ENCODE results near the gene STAG1.

STAG1 gene

GRCh38 chr3:136327671-136328070 lies 424.5 kb downstream of the STAG1 start:
- DNase-seq (ENCODE audit: low spot score) = no peak

- no peak for DNase-seq (ENCODE audit: low spot score)
These were observed 425.9 kb downstream of the STAG1 start for GRCh38 chr3:136326316-136326715.

DNA sequence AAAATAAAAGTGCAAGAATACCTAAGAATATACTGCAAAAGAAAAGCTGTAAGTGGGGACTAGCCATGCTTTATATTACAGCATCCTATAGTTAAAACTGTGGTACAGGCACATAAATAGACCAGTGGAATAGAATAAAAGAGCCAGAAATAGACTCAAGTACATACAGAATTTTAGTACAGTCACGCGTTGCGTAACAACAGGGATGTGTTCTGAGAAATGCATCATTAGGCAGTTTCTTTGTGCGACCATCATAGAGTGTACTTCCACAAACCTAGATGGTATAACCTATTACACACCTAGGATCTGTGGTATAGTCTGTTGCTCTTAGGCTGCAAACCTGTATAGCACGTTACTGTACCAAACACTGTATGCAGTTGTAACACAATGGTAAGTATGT lies 440.2 kb downstream of the STAG1 start:
- no peak for DNase-seq (ENCODE audit: low spot score)

GRCh38 chr3:136311261-136311660 lies 440.9 kb downstream of the STAG1 start:
- no peak for DNase-seq (ENCODE audit: low spot score)

DNA sequence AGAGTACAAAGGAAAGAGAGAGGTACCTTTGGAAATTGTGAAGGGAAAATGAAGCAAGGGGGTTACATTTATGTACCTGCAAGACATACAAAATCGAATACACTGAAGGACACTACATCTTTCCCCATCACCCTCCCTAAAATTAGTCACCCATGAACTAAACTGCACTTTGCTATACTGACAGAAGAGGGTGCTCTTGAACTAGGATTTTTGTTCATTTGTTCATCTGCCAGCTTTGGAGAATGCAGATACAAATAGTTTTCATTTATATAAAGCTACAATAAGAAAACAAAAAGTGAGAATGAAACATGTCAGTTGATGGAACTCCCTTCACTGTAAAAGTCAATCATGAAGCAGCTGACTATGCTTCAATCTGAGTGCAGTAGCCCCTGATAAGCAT lies 446.3 kb downstream of the STAG1 start:
- DNase-seq (ENCODE audit: low spot score) = no peak

GRCh38 chr3:136300444-136300843 lies 451.7 kb downstream of the STAG1 start:
- no peak for DNase-seq (ENCODE audit: low spot score)

DNA sequence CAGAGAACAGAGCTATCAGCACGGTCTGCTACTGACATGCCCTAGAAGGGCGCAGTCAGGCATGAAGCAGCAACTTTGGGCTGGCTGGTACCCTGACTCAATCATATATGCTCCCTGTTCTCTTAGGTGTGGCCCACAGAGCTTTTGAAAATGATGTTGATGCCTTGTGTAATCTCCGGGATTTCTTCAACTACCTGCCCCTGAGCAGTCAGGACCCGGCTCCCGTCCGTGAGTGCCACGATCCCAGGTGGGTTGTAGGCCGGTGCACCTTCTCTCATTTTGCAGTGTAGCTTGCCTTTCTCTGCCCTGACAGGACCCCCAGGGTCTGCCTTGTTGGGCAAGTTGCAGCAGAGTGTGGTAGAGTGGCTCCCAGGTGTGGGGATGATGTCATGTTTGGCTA lies 454.4 kb downstream of the STAG1 start:
- no peak for DNase-seq (ENCODE audit: low spot score)

GRCh38 chr3:136296960-136297359 lies 455.2 kb downstream of the STAG1 start:
- no peak for DNase-seq (ENCODE audit: low spot score)

GRCh38 chr3:136294176-136294575 lies 458.0 kb downstream of the STAG1 start:
- DNase-seq (ENCODE audit: low spot score) = no peak

GRCh38 chr3:136293279-136293678 lies 458.9 kb downstream of the STAG1 start:
- DNase-seq (ENCODE audit: low spot score) = no peak

GRCh38 chr3:136292500-136292899 lies 459.7 kb downstream of the STAG1 start:
- no peak for DNase-seq (ENCODE audit: low spot score)

- DNase-seq (ENCODE audit: low spot score) = no peak
These were observed 460.9 kb downstream of the STAG1 start for GRCh38 chr3:136291302-136291701.

Measured in Ammon's horn (tissue), 1 donor.